UCSD-AML1 (cell line): Measurements from ENCODE around the gene SND1.
A peak's percentile ranks its signal among the peaks of the same experiment; 100 is the strongest.

ENCODE experiments used
- DNase-seq: peaks from one replicate; lab custom pipeline; 2025; ENCODE audit not compliant: unreplicated experiment; lab: John Stamatoyannopoulos, UW

Gene SND1

GRCh38 chr7:128059143-128059988, 407.4 kb downstream of the SND1 start:
- DNase-seq: no peak

GRCh38 chr7:128060018-128060417, 408.0 kb downstream of the SND1 start:
- DNase-seq: no peak

GRCh38 chr7:128063088-128063487, 411.1 kb downstream of the SND1 start:
- DNase-seq: no peak

GRCh38 chr7:128065872-128066271, 413.9 kb downstream of the SND1 start:
- DNase-seq: no peak

- no peak for DNase-seq
These were observed 414.4 kb downstream of the SND1 start for GRCh38 chr7:128066395-128066794.

GRCh38 chr7:128066858-128067257, 414.9 kb downstream of the SND1 start:
- DNase-seq: no peak

GRCh38 chr7:128067983-128068382, 416.0 kb downstream of the SND1 start:
- DNase-seq: no peak

- no peak for DNase-seq
These were observed 416.8 kb downstream of the SND1 start for GRCh38 chr7:128068785-128069184.

GRCh38 chr7:128069373-128070364, 417.7 kb downstream of the SND1 start:
- DNase-seq: no peak

- DNase-seq: no peak
These were observed 419.4 kb downstream of the SND1 start for GRCh38 chr7:128071376-128071775.

- no peak for DNase-seq
These were observed 419.8 kb downstream of the SND1 start for GRCh38 chr7:128071801-128072200.

- no peak for DNase-seq
These were observed 421.8 kb downstream of the SND1 start for GRCh38 chr7:128073671-128074310.

- no peak for DNase-seq
These were observed 422.3 kb downstream of the SND1 start for GRCh38 chr7:128074336-128074735.

GRCh38 chr7:128074736-128075135, 422.7 kb downstream of the SND1 start:
- DNase-seq: no peak

- no peak for DNase-seq
These were observed 423.5 kb downstream of the SND1 start for GRCh38 chr7:128075242-128076095.

- DNase-seq: no peak
These were observed 424.3 kb downstream of the SND1 start for GRCh38 chr7:128076196-128076795.

GRCh38 chr7:128076796-128077271, 424.8 kb downstream of the SND1 start:
- DNase-seq: peak; percentile 20

- DNase-seq: no peak
These were observed 426.3 kb downstream of the SND1 start for GRCh38 chr7:128078309-128078708.

GRCh38 chr7:128080169-128080568, 428.2 kb downstream of the SND1 start:
- no peak for DNase-seq

GRCh38 chr7:128081351-128081750, 429.4 kb downstream of the SND1 start:
- DNase-seq: no peak
